Memory B cell (primary cell): Measurements from ENCODE around the gene YLPM1.

Source experiments
- ATAC-seq: fragments of 150-1000 bp; cut with Tn5 transposase; 2 replicates; pipeline ENCODE4 v1.10.0; 2021; ENCODE audit warnings: low read depth, mild to moderate bottlenecking, moderate library complexity
- DNase-seq, 2 donors: peaks; one replicate each; pipeline ENCODE4 v3.0.0; 2022; ENCODE audit warnings: low spot score in 2 of 2
- H3K27ac Mint-ChIP-seq: one replicate; pipeline ENCODE4 v1.8.0; 2022; ENCODE audit warnings: mild to moderate bottlenecking, moderate library complexity, mixed read lengths
- H3K27me3 Mint-ChIP-seq: one replicate; pipeline ENCODE4 v1.8.0; 2022; ENCODE audit warnings: mixed read lengths
- H3K36me3 Mint-ChIP-seq: one replicate; pipeline ENCODE4 v1.8.0; 2022; ENCODE audit warnings: mild to moderate bottlenecking, mixed read lengths
- H3K4me1 Mint-ChIP-seq: one replicate; pipeline ENCODE4 v1.8.0; 2022; ENCODE audit warnings: mixed read lengths
- H3K4me3 Mint-ChIP-seq: one replicate; pipeline ENCODE4 v1.8.0; 2022; ENCODE audit warnings: mild to moderate bottlenecking, moderate library complexity, mixed read lengths
- H3K9me3 Mint-ChIP-seq: one replicate; pipeline ENCODE4 v1.8.0; 2022; ENCODE audit warnings: mixed read lengths

YLPM1 gene

GRCh38 chr14:74804219-74804825 lies 41.2 kb downstream of the YLPM1 start:
- H3K4me1 Mint-ChIP-seq: peaks cover 5% of the 10 kb centered on the region
- no peak overlapping the region for H3K4me3 Mint-ChIP-seq
- H3K27me3 Mint-ChIP-seq: no peaks in the 10 kb centered on the region
- DNase-seq (peak in 1 of 2 donors; percentile 6), ATAC-seq (peak; percentile 41)
- peaks cover 22% of the 10 kb centered on the region for H3K36me3 Mint-ChIP-seq
- no peaks in the 10 kb centered on the region for H3K9me3 Mint-ChIP-seq
- H3K27ac Mint-ChIP-seq: no peak overlapping the region

- H3K36me3 Mint-ChIP-seq: peaks cover 31% of the 10 kb centered on the region
- H3K4me1 Mint-ChIP-seq: peaks cover 5% of the 10 kb centered on the region
- ATAC-seq (no peak), DNase-seq (no peak)
- H3K27ac Mint-ChIP-seq: no peak overlapping the region
- H3K4me3 Mint-ChIP-seq: no peak overlapping the region
- H3K27me3 Mint-ChIP-seq: no peaks in the 10 kb centered on the region
- H3K9me3 Mint-ChIP-seq: no peaks in the 10 kb centered on the region
These were observed 44.9 kb downstream of the YLPM1 start for GRCh38 chr14:74807853-74808545.

- Mint-ChIP-seq H3K36me3 (peaks cover 42% of the 10 kb centered on the region), H3K27me3 (no peaks in the 10 kb centered on the region), H3K4me1 (no peaks in the 10 kb centered on the region), H3K4me3 (no peak overlapping the region), H3K27ac (peak overlapping the region; percentile 45), H3K9me3 (no peaks in the 10 kb centered on the region)
- no peak for ATAC-seq
- DNase-seq: no peak
These were observed 53.0 kb downstream of the YLPM1 start for GRCh38 chr14:74816124-74816523.

GRCh38 chr14:74820288-74820687 lies 57.2 kb downstream of the YLPM1 start:
- DNase-seq: no peak
- H3K27ac Mint-ChIP-seq: no peak overlapping the region

GRCh38 chr14:74821267-74821915 lies 58.3 kb downstream of the YLPM1 start:
- ATAC-seq: no peak
- Mint-ChIP-seq H3K4me3 (no peak overlapping the region), H3K9me3 (no peaks in the 10 kb centered on the region), H3K36me3 (peaks cover 25% of the 10 kb centered on the region), H3K4me1 (no peaks in the 10 kb centered on the region), H3K27me3 (no peaks in the 10 kb centered on the region), H3K27ac (no peak overlapping the region)
- no peak for DNase-seq

More at GRCh38 chr14:74820288-74820687, 57.2 kb downstream of the YLPM1 start:
- no peak for ATAC-seq
- no peaks in the 10 kb centered on the region for H3K4me1 Mint-ChIP-seq
- no peak overlapping the region for H3K4me3 Mint-ChIP-seq
- H3K36me3 Mint-ChIP-seq: peaks cover 32% of the 10 kb centered on the region
- H3K9me3 Mint-ChIP-seq: no peaks in the 10 kb centered on the region
- H3K27me3 Mint-ChIP-seq: no peaks in the 10 kb centered on the region

GRCh38 chr14:74824997-74825396 lies 61.9 kb downstream of the YLPM1 start:
- DNase-seq: no peak
- Mint-ChIP-seq H3K27me3 (no peaks in the 10 kb centered on the region), H3K9me3 (no peaks in the 10 kb centered on the region), H3K36me3 (peaks cover 20% of the 10 kb centered on the region), H3K4me1 (no peaks in the 10 kb centered on the region), H3K4me3 (no peak overlapping the region), H3K27ac (no peak overlapping the region)
- ATAC-seq: peak; percentile 37

GRCh38 chr14:74826574-74826973 lies 63.5 kb downstream of the YLPM1 start:
- H3K4me1 Mint-ChIP-seq: no peaks in the 10 kb centered on the region

GRCh38 chr14:74829251-74829650 lies 66.1 kb downstream of the YLPM1 start:
- ATAC-seq (no peak), DNase-seq (no peak)
- Mint-ChIP-seq H3K36me3 (peaks cover 18% of the 10 kb centered on the region), H3K27me3 (no peaks in the 10 kb centered on the region), H3K27ac (peak overlapping the region; percentile 45), H3K4me3 (no peak overlapping the region), H3K4me1 (no peaks in the 10 kb centered on the region), H3K9me3 (no peaks in the 10 kb centered on the region)

More at GRCh38 chr14:74826574-74826973, 63.5 kb downstream of the YLPM1 start:
- Mint-ChIP-seq H3K9me3 (no peaks in the 10 kb centered on the region), H3K27ac (no peak overlapping the region), H3K36me3 (peaks cover 18% of the 10 kb centered on the region), H3K4me3 (no peak overlapping the region), H3K27me3 (no peaks in the 10 kb centered on the region)
- no peak for DNase-seq
- ATAC-seq: no peak

GRCh38 chr14:74832849-74833248 lies 69.7 kb downstream of the YLPM1 start:
- H3K4me1 Mint-ChIP-seq: peaks cover 25% of the 10 kb centered on the region
- DNase-seq (no peak), ATAC-seq (no peak)
- no peaks in the 10 kb centered on the region for H3K27me3 Mint-ChIP-seq
- no peak overlapping the region for H3K4me3 Mint-ChIP-seq
- peaks cover 15% of the 10 kb centered on the region for H3K36me3 Mint-ChIP-seq
- H3K9me3 Mint-ChIP-seq: no peaks in the 10 kb centered on the region
- H3K27ac Mint-ChIP-seq: no peak overlapping the region

GRCh38 chr14:74834692-74835392 lies 71.7 kb downstream of the YLPM1 start:
- no peaks in the 10 kb centered on the region for H3K9me3 Mint-ChIP-seq
- DNase-seq: no peak
- peaks cover 6% of the 10 kb centered on the region for H3K36me3 Mint-ChIP-seq
- ATAC-seq: no peak
- H3K4me1 Mint-ChIP-seq: peaks cover 28% of the 10 kb centered on the region
- H3K27ac Mint-ChIP-seq: peak overlapping the region; percentile 49
- no peaks in the 10 kb centered on the region for H3K27me3 Mint-ChIP-seq
- no peak overlapping the region for H3K4me3 Mint-ChIP-seq

- peak overlapping the region; percentile 49 for H3K27ac Mint-ChIP-seq
- no peaks in the 10 kb centered on the region for H3K9me3 Mint-ChIP-seq
- DNase-seq (peak in 1 of 2 donors; percentile 15), ATAC-seq (peak; percentile 80)
- no peaks in the 10 kb centered on the region for H3K36me3 Mint-ChIP-seq
- H3K4me3 Mint-ChIP-seq: peak overlapping the region; percentile 30
- peaks cover 36% of the 10 kb centered on the region for H3K4me1 Mint-ChIP-seq
- no peaks in the 10 kb centered on the region for H3K27me3 Mint-ChIP-seq
These were observed 72.6 kb downstream of the YLPM1 start for GRCh38 chr14:74835645-74836250.

GRCh38 chr14:74836251-74836960 lies 73.3 kb downstream of the YLPM1 start:
- DNase-seq (no peak), ATAC-seq (peak; percentile 16)
- H3K27ac Mint-ChIP-seq: peak overlapping the region; percentile 87
- no peaks in the 10 kb centered on the region for H3K36me3 Mint-ChIP-seq
- H3K4me1 Mint-ChIP-seq: peaks cover 41% of the 10 kb centered on the region
- H3K27me3 Mint-ChIP-seq: no peaks in the 10 kb centered on the region
- peak overlapping the region; percentile 65 for H3K4me3 Mint-ChIP-seq
- no peaks in the 10 kb centered on the region for H3K9me3 Mint-ChIP-seq

GRCh38 chr14:74838166-74838565 lies 75.0 kb downstream of the YLPM1 start:
- DNase-seq (no peak), ATAC-seq (no peak)
- H3K27me3 Mint-ChIP-seq: no peaks in the 10 kb centered on the region
- no peaks in the 10 kb centered on the region for H3K9me3 Mint-ChIP-seq
- H3K4me1 Mint-ChIP-seq: peaks cover 49% of the 10 kb centered on the region
- H3K36me3 Mint-ChIP-seq: no peaks in the 10 kb centered on the region
- H3K27ac Mint-ChIP-seq: peak overlapping the region; percentile 89
- H3K4me3 Mint-ChIP-seq: peak overlapping the region; percentile 65
